A673 (cell line): ENCODE data around the gene NAV2.

Experiments
- EZH2 ChIP-seq: fragments of 200-600 bp; sonication (generic); IDR thresholded peaks from 2 replicates; pipeline ENCODE4 v1.6.1; 2017; ENCODE audit warnings: borderline replicate concordance, low read depth, mild to moderate bottlenecking, mixed read lengths, antibody characterized with exemption, low read length; ENCODE audit not compliant: poor library complexity, severe bottlenecking
- TF ChIP-seq, protein P1 (sequence below): fragments of 300-800, 200-600 bp; sonication (generic); conservative IDR thresholded peaks from 2 replicates; pipeline ENCODE4 v1.5.1; 2017; ENCODE audit warnings: low read depth, mild to moderate bottlenecking, antibody characterized with exemption, low read length, moderate library complexity, mixed read lengths

DNA sequence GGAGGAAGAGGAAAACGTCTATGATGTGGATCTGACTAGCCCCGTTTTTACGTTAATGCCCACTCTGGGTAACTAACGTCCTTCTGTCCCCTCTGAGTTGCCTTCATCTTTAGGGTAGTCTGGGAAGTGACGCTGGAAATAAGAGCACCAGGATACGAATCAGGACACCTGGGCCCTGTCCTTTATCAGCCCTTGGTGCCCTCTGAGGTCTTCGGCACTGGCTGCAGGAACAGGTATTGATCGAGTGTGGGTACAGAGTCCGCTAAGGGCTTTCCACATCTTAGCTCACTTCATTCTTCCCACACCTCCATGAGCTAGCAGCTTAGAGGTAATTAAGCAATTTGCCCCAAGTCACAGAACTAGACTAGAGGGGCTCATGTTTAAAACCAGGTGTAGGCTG lies 223.8 kb downstream of the NAV2 start:
- TF ChIP-seq, protein P1, sequence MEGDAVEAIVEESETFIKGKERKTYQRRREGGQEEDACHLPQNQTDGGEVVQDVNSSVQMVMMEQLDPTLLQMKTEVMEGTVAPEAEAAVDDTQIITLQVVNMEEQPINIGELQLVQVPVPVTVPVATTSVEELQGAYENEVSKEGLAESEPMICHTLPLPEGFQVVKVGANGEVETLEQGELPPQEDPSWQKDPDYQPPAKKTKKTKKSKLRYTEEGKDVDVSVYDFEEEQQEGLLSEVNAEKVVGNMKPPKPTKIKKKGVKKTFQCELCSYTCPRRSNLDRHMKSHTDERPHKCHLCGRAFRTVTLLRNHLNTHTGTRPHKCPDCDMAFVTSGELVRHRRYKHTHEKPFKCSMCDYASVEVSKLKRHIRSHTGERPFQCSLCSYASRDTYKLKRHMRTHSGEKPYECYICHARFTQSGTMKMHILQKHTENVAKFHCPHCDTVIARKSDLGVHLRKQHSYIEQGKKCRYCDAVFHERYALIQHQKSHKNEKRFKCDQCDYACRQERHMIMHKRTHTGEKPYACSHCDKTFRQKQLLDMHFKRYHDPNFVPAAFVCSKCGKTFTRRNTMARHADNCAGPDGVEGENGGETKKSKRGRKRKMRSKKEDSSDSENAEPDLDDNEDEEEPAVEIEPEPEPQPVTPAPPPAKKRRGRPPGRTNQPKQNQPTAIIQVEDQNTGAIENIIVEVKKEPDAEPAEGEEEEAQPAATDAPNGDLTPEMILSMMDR: no peak
- TF ChIP-seq EZH2: no peak
